GM12878 (cell line): ENCODE data around the gene RPL22. TPM values are rescaled to one million over a fixed set of nuclear protein-coding genes. Genes with fewer than 3 reads are reported as not detected.

Experiments used
- ATAC-seq: fragments of 200-7000 bp; cut with Tn5 transposase; 3 replicates; pipeline ENCODE4 v1.9.1; 2020; ENCODE audit warnings: mild to moderate bottlenecking, moderate library complexity
- BruUV-seq: library from RNA; stranded (reverse); fragments of 400-500 nt; replicated peaks from 2 replicates; lab custom pipeline; 2021; lab: Mats Ljungman, UMichigan
- CTCF ChIA-PET: fragments of 300-600 bp; sonication (Branson Sonifier 250); formaldehyde crosslinking; extraction: SDS; loops from one replicate; lab custom pipeline; 2021; ENCODE audit warnings: inconsistent platforms; lab: Yijun Ruan, JAX
- POLR2A ChIA-PET: fragments of 350-600 bp; formaldehyde crosslinking; extraction: SDS; loops from one replicate; lab custom pipeline; 2021; ENCODE audit warnings: inconsistent platforms; lab: Charles Lee
- RAD21 ChIA-PET: fragments of 300-600 bp; sonication (Branson Sonifier 250); formaldehyde crosslinking; loops from one replicate; lab custom pipeline; 2023; ENCODE audit warnings: antibody characterized with exemption; ENCODE audit not compliant: unreplicated experiment; lab: Charles Lee
- SMC1A ChIA-PET: fragments of 300-600 bp; sonication (Branson Sonifier 250); formaldehyde crosslinking; loops from one replicate; lab custom pipeline; 2023; ENCODE audit not compliant: unreplicated experiment, uncharacterized antibody; lab: Charles Lee
- DNase-seq: peaks from one replicate; pipeline ENCODE4 v3.0.0-alpha.2; 2011; ENCODE audit warnings: low read depth, low spot score
- FAIRE-seq: peaks from 3 replicates; lab custom pipeline; 2011; peaks lifted over from hg19 to GRCh38; lab: Jason Lieb, UNC
- H2AFZ ChIP-seq: 2 replicates; pipeline ENCODE4 v1.6.0; 2011; ENCODE audit warnings: low read depth, low read length, control low read depth; ENCODE audit not compliant: control insufficient read depth
- H3K27ac ChIP-seq: 2 replicates; pipeline ENCODE4 v1.5.1; 2011; ENCODE audit warnings: control low read depth; ENCODE audit not compliant: control insufficient read depth, insufficient read depth
- H3K27me3 ChIP-seq, 2 experiments: replicated peaks in 1 of 2; 2 replicates each; pipeline versions ENCODE4 v1.6.0 to v1.6.1; 2011; ENCODE audit warnings: low read length in 1 of 2; ENCODE audit not compliant: control insufficient read depth in 2 of 2, insufficient read depth in 2 of 2
- H3K36me3 ChIP-seq, 2 experiments: 2 replicates each; pipeline ENCODE4 v1.5.1; 2011; ENCODE audit warnings: low read length in 1 of 2; ENCODE audit not compliant: control insufficient read depth in 2 of 2, insufficient read depth in 2 of 2
- H3K4me1 ChIP-seq: 2 replicates; pipeline ENCODE4 v1.6.1; 2011; ENCODE audit warnings: mild to moderate bottlenecking, low read length, moderate library complexity, mixed read lengths; ENCODE audit not compliant: control insufficient read depth, insufficient read depth
- H3K4me2 ChIP-seq: 2 replicates; pipeline ENCODE4 v1.6.0; 2011; ENCODE audit warnings: control low read depth; ENCODE audit not compliant: control insufficient read depth, insufficient read depth
- H3K4me3 ChIP-seq: fragments of 200-600 bp; sonication (generic); 2 replicates; pipeline ENCODE4 v1.5.1; 2016
- H3K79me2 ChIP-seq: 2 replicates; pipeline ENCODE4 v1.6.0; 2011; ENCODE audit warnings: low read length; ENCODE audit not compliant: control insufficient read depth, insufficient read depth
- H3K9ac ChIP-seq: 2 replicates; pipeline ENCODE4 v1.8.0; 2011; ENCODE audit warnings: low read length, control low read depth, mixed read lengths; ENCODE audit not compliant: control insufficient read depth, insufficient read depth
- H3K9me3 ChIP-seq: replicated peaks from 3 replicates; pipeline ENCODE4 v1.5.1; 2011; ENCODE audit warnings: mild to moderate bottlenecking, low read length; ENCODE audit not compliant: control insufficient read depth, insufficient read depth
- H4K20me1 ChIP-seq: 2 replicates; pipeline ENCODE4 v1.6.0; 2011; ENCODE audit not compliant: control insufficient read depth, insufficient read depth
- ATF3 ChIP-seq: IDR thresholded peaks from 2 replicates; pipeline ENCODE4 v1.6.1; 2011; ENCODE audit warnings: low read depth, mild to moderate bottlenecking, low read length, moderate library complexity, borderline replicate concordance; ENCODE audit errors: extremely low read depth
- BCL3 ChIP-seq: IDR thresholded peaks from 2 replicates; pipeline ENCODE4 v1.6.1; 2011; ENCODE audit warnings: borderline replicate concordance, low read depth, mild to moderate bottlenecking, moderate library complexity, low read length; ENCODE audit not compliant: insufficient read depth, poor library complexity, severe bottlenecking
- CHD2 ChIP-seq: IDR thresholded peaks from 2 replicates; pipeline ENCODE4 v1.6.1; 2011; ENCODE audit warnings: low read depth, low read length, improper control_type of control experiment, borderline replicate concordance
- KLF5 ChIP-seq: fragments of 450-650 bp; IDR thresholded peaks from 2 replicates; pipeline ENCODE4 v1.6.1; 2014; ENCODE audit warnings: mild to moderate bottlenecking; ENCODE audit not compliant: partially characterized antibody
- MYC ChIP-seq: IDR thresholded peaks from 2 replicates; pipeline ENCODE4 v1.6.1; 2011; ENCODE audit warnings: mild to moderate bottlenecking, low read length, moderate library complexity, inconsistent platforms; ENCODE audit not compliant: insufficient read depth, insufficient replicate concordance, insufficient read length, severe bottlenecking
- PAX5 ChIP-seq: IDR thresholded peaks from 2 replicates; pipeline ENCODE4 v1.6.1; 2011; ENCODE audit warnings: low read depth, low read length, borderline replicate concordance
- RFX5 ChIP-seq: IDR thresholded peaks from 2 replicates; pipeline ENCODE4 v1.6.1; 2011; ENCODE audit warnings: low read depth, low read length, improper control_type of control experiment
- SMC3 ChIP-seq: IDR thresholded peaks from 2 replicates; pipeline ENCODE4 v1.6.1; 2011; ENCODE audit warnings: low read length, improper control_type of control experiment, borderline replicate concordance
- SRF ChIP-seq, 2 experiments: IDR thresholded peaks; 2 replicates each; pipeline ENCODE4 v1.6.1; 2011; ENCODE audit warnings: low read depth in 2 of 2, low read length in 2 of 2, mild to moderate bottlenecking in 1 of 2, moderate library complexity in 1 of 2
- TCF3 ChIP-seq: IDR thresholded peaks from 2 replicates; pipeline ENCODE4 v1.6.1; 2012; ENCODE audit warnings: low read depth, mild to moderate bottlenecking, low read length, borderline replicate concordance; ENCODE audit not compliant: insufficient read depth
- WGBS: methylation state at CpG from one replicate; pipeline ENCODE4 v1.1.6; 2016; ENCODE audit warnings: low lambda C conversion rate; ENCODE audit not compliant: insufficient replicate concordance, insufficient coverage; ENCODE audit errors: missing lambda C conversion rate; 5-methylcytosine and 5-hydroxymethylcytosine counted together
- in situ Hi-C: fragments of 300-500 bp; cut with MboI; formaldehyde crosslinking; loops from 9 replicates; pipeline ENCODE4 v1.14.3; 2018; ENCODE audit warnings: mixed read lengths
- intact Hi-C: fragments of 100-400 bp; cut with micrococcal nuclease; formaldehyde crosslinking; loops from one replicate; pipeline ENCODE4 v1.14.2; 2022; ENCODE audit not compliant: unreplicated experiment
- polyA plus RNA-seq, 11 experiments: library from polyadenylated mRNA; depleted of rRNA in 4 of 11; unstranded in 6 of 11; stranded (reverse) in 5 of 11; fragments of >200 nt; fragmentation: Nextera tagmentation in 4 of 11; fragmentation: Illumina TruSeq in 1 of 11; extraction: Ambion mirVana in 4 of 11; extraction: Trizol in 1 of 11; gene quantifications; 1 replicate in 1 of 11; 2 replicates in 10 of 11; pipeline versions ENCODE4 v1.2.1 to v1.2.3, GENCODE V29; 2011 to 2016; ENCODE audit warnings: inconsistent platforms in 2 of 11, missing spikeins in 2 of 11, low read depth in 1 of 11
- total RNA-seq, 4 experiments: library from RNA; depleted of rRNA in 3 of 4; stranded (reverse); fragments of >200 nt in 3 of 4; fragmentation: Illumina TruSeq in 1 of 4; extraction: Trizol in 1 of 4; gene quantifications; 2 replicates each; pipeline versions ENCODE4 v1.2.1 to v1.2.3, GENCODE V29; 2013 to 2021
- TF ChIP-seq, protein P1 (sequence below): fragments of 450-650 bp; IDR thresholded peaks from 2 replicates; pipeline ENCODE4 v1.6.1; 2016; ENCODE audit warnings: mild to moderate bottlenecking

Gene RPL22
- total and polyA plus RNA-seq, 10 of the 15 experiments (the other 5 are each of a cell fraction or from before 2014, with no cell fraction given): 191 to 560 (median 430) TPM

DNA sequence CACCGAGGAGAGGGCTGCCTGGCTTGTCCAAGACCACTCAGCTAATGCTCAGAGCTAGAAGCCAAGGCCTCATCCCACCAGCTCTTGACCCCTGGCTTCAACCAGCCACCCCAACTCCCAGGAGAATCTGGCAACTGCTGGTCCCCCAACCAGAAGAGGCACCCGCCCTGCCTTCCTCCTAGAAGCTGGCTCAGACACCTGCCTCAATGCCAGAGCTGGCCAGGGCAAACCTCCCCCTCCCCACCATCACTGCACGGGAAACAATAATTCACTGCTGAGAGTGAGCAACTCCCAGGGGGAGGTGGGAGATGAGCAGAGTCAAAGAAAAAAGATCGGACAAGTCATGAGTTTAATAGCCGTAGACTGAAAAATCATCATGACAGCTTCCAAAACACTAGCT, 22.6 kb downstream of the RPL22 start:
- no TSS peak for BruUV-seq
- no peak overlapping the region for H3K4me2 ChIP-seq
- no peak overlapping the region for H3K9ac ChIP-seq
- no peak overlapping the region for H3K27ac ChIP-seq
- ChIA-PET SMC1A (interaction anchor here (1.4 kb wide), 1 partner anchor 11 kb away, joined by 4 read pairs; no protein-coding TSS in a partner anchor), POLR2A (no interaction called here), CTCF (interaction anchor here (0.6 to 1.1 kb wide), 2 partner anchors 9 to 81 kb away, joined by 3 to 4 read pairs; no protein-coding TSS in a partner anchor), RAD21 (no interaction called here)
- H3K4me3 ChIP-seq: no peak overlapping the region
- no peak overlapping the region for H2AFZ ChIP-seq
- H3K79me2 ChIP-seq: no peaks in the 10 kb centered on the region
- in situ Hi-C loops: no loop called here
- no peak for DNase-seq
- H3K9me3 ChIP-seq: no peaks in the 10 kb centered on the region; the same call in 2 of the 3 replicates
- no peak for FAIRE-seq
- TF ChIP-seq PAX5: no peak
- TF ChIP-seq SRF (IDR thresholded peaks at IDR 0.05; ENCODE audit: low read depth in 2 of 2, low read length in 2 of 2): no peak
- no peak for TF ChIP-seq RFX5
- TF ChIP-seq ATF3: no peak
- no peak for TF ChIP-seq TCF3
- TF ChIP-seq KLF5: no peak
- TF ChIP-seq CHD2: no peak
- TF ChIP-seq, protein P1, sequence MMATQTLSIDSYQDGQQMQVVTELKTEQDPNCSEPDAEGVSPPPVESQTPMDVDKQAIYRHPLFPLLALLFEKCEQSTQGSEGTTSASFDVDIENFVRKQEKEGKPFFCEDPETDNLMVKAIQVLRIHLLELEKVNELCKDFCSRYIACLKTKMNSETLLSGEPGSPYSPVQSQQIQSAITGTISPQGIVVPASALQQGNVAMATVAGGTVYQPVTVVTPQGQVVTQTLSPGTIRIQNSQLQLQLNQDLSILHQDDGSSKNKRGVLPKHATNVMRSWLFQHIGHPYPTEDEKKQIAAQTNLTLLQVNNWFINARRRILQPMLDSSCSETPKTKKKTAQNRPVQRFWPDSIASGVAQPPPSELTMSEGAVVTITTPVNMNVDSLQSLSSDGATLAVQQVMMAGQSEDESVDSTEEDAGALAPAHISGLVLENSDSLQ: no peak
- TF ChIP-seq BCL3: no peak
- TF ChIP-seq SMC3: no peak
- TF ChIP-seq MYC: no peak
- ATAC-seq: no peak
- intact Hi-C loops: no loop called here
- H3K27me3 ChIP-seq: peaks cover 0 to 5% of the 10 kb centered on the region in 2 experiments; a peak in 2 of 4 replicates
- 47% methylated on average over 5 of the region's 5 CpGs for WGBS
- H4K20me1 ChIP-seq: no peaks in the 10 kb centered on the region; the same call in 1 of the 2 replicates
- H3K4me1 ChIP-seq: no peaks in the 10 kb centered on the region
- H3K36me3 ChIP-seq: no peaks in the 10 kb centered on the region
